Activated gamma-delta T cell treated with Interleukin-2 at 50 U/mL for 16 hours (primary cell): Measurements from ENCODE around the gene CHMP6.

Source experiments
- DNase-seq: peaks from one replicate; pipeline ENCODE4 v3.0.0-alpha.2; 2020

CHMP6 gene

GRCh38 chr17:80991645-80992076 lies at the start of gene CHMP6:
TSS of gene CHMP6 (plus strand) at chr17:80991841. CDS start at chr17:80991919, 78 bp downstream.
- peak; percentile 60 for DNase-seq

GRCh38 chr17:80942423-80943345 lies 49.0 kb upstream of the CHMP6 start:
- no peak for DNase-seq

DNA sequence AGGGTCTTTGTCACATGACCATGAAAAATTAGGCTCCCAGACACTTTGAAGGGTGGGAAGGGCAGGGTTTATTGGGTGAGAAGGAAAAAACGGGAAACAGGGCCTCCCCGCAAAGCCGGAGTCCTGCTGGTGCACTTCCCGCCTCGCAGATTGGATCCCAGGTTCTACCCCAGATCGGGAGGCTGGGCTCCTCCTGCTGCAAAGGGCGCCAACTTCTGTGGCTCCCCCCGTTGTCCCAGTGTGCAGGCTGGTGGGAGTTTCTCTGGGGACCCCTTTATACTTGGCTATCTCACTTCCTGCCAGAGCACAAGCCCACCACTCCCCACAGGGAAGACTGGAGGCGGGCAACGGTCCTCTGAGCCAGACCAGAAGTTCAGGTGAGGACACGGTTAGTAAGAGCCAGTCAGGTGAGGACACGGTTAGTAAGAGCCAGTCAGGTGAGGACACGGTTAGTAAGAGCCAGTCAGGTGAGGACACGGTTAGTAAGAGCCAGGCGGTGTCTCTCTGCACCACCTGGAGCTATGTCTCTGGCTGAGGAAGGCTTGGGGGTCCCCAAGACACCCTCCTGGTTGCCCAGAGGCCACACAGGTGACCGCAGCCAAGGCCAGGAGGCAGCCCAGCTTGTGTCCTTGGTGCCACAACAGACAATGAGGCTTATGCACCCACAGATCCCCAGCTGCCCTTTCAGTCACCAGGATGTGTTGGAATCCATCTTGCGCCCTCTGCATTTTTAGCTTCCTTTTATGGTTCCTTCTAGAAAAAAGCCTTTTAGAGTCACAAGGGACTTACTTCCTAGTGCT lies 48.1 kb upstream of the CHMP6 start:
- DNase-seq = no peak

GRCh38 chr17:80944326-80944725 lies 47.3 kb upstream of the CHMP6 start:
- no peak for DNase-seq

- DNase-seq = no peak
Observed at GRCh38 chr17:80945736-80946135, 45.9 kb upstream of the CHMP6 start.

DNA sequence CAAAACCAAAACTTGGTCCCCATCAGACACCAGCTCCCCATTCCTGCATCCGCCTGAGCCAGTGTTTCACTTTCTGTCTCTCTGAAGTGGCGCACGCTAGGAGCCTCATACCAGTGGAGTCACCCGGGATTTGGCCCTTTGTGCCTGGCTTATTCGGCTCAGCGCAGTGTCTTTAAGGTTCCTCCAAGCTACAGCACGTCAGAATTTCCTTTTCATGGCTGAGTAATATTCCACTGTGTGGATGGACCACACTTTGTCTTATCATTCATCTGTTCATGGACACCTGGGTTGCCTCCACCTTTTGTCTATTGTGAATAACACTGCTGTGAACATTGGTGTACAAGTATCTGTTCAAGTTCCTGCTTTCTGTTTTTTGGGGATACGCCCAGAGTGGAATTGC lies 45.2 kb upstream of the CHMP6 start:
- no peak for DNase-seq

DNA sequence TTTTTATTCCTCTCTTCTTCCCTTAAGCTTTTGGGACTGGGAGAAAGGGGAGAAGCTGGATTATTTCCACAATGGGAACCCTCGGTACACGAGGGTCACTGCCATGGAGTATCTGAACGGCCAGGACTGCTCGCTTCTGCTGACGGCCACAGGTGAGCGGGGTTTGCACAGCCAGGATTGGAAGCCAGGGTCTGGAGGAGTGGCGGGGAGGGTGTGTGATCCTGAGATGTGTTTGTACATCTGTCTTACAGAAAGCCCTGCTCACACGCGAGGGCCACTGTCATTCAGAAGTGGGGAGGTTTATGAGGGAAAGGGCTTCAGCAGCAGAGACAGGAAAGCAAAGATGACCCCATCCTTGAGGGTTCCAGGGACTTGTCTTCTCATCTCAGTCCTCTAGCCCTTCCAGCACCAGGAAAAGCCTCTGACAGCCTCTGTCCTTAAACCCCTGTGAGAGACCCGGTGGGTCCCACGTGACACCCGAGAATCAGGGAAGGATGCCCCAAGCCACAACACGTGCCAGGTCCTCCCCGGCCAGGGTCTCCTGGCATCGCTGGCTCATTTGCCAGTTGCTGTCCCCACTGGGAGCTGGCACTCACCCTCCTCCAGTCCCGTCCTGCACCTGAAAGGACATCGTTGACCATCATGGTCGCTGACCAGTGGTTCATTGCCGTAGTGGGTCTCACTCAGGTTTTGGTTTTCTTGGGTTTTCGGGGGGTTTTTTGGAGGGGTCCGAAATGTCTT lies 44.3 kb upstream of the CHMP6 start:
- no peak for DNase-seq

DNA sequence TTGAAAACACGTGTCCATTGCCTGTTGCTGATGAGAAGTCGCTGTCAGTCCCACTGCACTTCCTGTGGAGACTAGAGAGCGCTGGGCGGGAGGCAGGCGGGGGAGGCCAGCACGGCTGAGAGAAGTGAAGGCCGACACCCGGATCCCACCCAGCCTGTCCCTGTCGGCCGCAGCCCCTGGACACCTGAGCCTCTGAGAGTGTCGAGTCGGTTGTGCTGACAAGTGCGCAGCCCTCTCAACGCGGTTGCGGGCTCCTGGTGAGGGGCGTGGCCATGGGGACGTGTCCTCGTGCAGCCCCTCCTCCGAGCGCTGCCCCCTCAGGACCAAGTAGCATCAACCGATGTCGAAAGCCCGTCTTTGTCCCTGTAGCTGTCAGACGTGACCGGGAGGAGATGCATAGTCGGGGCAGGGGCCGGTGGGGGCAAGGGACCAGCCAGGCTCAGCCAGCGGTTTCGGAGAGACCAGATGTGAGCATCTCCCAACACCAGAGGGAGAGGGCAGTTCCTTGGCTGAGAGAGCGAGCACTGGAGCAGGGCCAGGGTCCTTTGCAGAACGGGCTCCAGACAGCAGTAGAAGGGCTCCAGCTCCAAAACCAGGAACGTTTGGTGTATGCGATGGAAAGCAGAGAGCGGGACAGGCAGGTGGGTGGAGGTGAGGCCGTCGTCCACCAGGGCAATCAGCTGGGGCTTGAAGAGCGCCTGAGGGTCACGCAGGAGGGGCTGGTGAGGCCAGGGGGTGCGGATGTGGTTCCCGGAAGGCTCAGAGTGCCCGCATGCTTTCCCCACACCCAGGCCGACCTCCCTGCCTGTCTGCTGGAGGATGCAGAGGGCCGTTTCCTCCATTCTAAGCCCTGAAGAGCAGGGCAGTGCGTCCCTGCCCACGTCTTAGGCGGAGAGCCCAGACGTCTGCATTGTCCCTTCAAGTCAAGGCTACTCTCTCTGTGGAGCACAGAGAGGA lies 43.3 kb upstream of the CHMP6 start:
- no peak for DNase-seq

GRCh38 chr17:80948976-80949450 lies 42.6 kb upstream of the CHMP6 start:
- no peak for DNase-seq

GRCh38 chr17:80949451-80950421 lies 41.9 kb upstream of the CHMP6 start:
- no peak for DNase-seq

- no peak for DNase-seq
Observed at GRCh38 chr17:80950466-80951120, 41.0 kb upstream of the CHMP6 start.

GRCh38 chr17:80951121-80952090 lies 40.2 kb upstream of the CHMP6 start:
- DNase-seq = no peak

GRCh38 chr17:80952291-80952690 lies 39.4 kb upstream of the CHMP6 start:
- DNase-seq = no peak

- no peak for DNase-seq
Observed at GRCh38 chr17:80953471-80954315, 37.9 kb upstream of the CHMP6 start.

GRCh38 chr17:80955078-80955477 lies 36.6 kb upstream of the CHMP6 start:
- DNase-seq = no peak

DNA sequence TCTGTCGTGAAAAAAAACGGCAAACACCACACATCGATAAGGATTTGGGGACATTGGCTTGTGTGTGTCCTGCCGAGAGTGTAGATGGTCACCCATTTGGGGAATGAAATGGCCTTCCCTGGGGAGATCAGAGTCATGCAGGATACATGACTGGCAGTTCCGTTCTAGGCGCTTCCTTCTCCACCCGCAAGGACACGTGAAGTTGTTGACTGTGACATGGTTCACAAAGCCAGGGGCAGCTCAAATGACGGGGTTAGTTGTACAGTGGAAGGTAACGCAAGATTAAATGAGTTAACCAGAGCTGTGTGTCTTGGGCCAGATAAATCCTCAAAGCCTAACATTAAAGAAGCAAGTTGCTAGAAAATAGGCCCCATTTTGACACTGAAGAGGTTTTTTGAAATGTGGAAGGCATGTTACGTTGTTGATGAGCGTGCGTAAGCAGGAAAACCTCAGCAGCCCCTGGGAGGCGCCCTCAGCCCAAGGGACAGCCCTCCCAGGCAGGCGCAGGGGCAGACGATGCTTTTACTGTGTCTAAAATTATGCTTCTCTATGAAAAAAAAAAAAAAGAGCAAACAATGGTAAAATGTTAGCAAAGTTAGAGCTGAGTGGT lies 35.9 kb upstream of the CHMP6 start:
- no peak for DNase-seq
